WTC11 (cell line): ENCODE results near the gene SNPH. TPM values are rescaled to one million over a fixed set of nuclear protein-coding genes. Genes with fewer than 3 reads are reported as not detected.

Source experiments
- ATAC-seq: fragments of 200-7000 bp; cut with Tn5 transposase; 2 replicates; pipeline ENCODE4 v1.10.0; 2021; ENCODE audit warnings: mild to moderate bottlenecking, moderate library complexity
- CTCF ChIA-PET: fragments of 300-600 bp; sonication (Branson Sonifier 250); formaldehyde crosslinking; loops from one replicate; lab custom pipeline; 2021; ENCODE audit warnings: antibody characterized with exemption; lab: Charles Lee
- POLR2A ChIA-PET: fragments of 350-600 bp; sonication (Branson Sonifier 250); formaldehyde crosslinking; loops from one replicate; lab custom pipeline; 2021; ENCODE audit warnings: antibody characterized with exemption; lab: Charles Lee
- DNase-seq: peaks from one replicate; pipeline ENCODE4 v3.0.0; 2021; ENCODE audit warnings: low spot score
- H3K27ac Mint-ChIP-seq: 2 replicates; pipeline ENCODE4 v1.8.0; 2021; ENCODE audit warnings: mixed read lengths
- H3K27me3 Mint-ChIP-seq: 2 replicates; pipeline ENCODE4 v1.8.0; 2021; ENCODE audit warnings: low read depth, mild to moderate bottlenecking, moderate library complexity, mixed read lengths
- H3K36me3 Mint-ChIP-seq: 2 replicates; pipeline ENCODE4 v1.8.0; 2021; ENCODE audit warnings: mixed read lengths
- H3K4me1 Mint-ChIP-seq: 2 replicates; pipeline ENCODE4 v1.8.0; 2022; ENCODE audit warnings: mixed read lengths
- H3K4me3 Mint-ChIP-seq: 2 replicates; pipeline ENCODE4 v1.8.0; 2021; ENCODE audit warnings: mild to moderate bottlenecking, moderate library complexity, mixed read lengths
- H3K9me3 Mint-ChIP-seq: 2 replicates; pipeline ENCODE4 v1.8.0; 2021; ENCODE audit warnings: mixed read lengths
- CTCF ChIP-seq: fragments of 200-600 bp; IDR thresholded peaks from 2 replicates; pipeline ENCODE4 v1.8.0; 2022; ENCODE audit warnings: antibody characterized with exemption
- E2F4 ChIP-seq: sonication (generic); formaldehyde crosslinking; IDR thresholded peaks from 2 replicates; pipeline ENCODE4 v1.8.1; 2022; ENCODE audit warnings: low read depth, mild to moderate bottlenecking, moderate library complexity, missing genetic modification reagents, borderline replicate concordance
- E2F5 ChIP-seq: sonication (generic); formaldehyde crosslinking; IDR thresholded peaks from 2 replicates; pipeline ENCODE4 v1.8.1; 2022; ENCODE audit warnings: mild to moderate bottlenecking, moderate library complexity, missing genetic modification reagents
- EMX1 ChIP-seq: fragments of 250-450 bp; sonication (Bioruptor Pico); IDR thresholded peaks from 2 replicates; pipeline ENCODE4 v1.8.0; 2021; ENCODE audit warnings: mild to moderate bottlenecking
- FOXP1 ChIP-seq: sonication (generic); formaldehyde crosslinking; IDR thresholded peaks from 2 replicates; pipeline ENCODE4 v1.8.0; 2022; ENCODE audit warnings: missing genetic modification reagents, mild to moderate bottlenecking, moderate library complexity, borderline replicate concordance
- MLX ChIP-seq: sonication (generic); formaldehyde crosslinking; IDR thresholded peaks from 2 replicates; pipeline ENCODE4 v1.8.1; 2023; ENCODE audit warnings: mild to moderate bottlenecking, missing genetic modification reagents, moderate library complexity
- NFYB ChIP-seq: sonication (generic); formaldehyde crosslinking; conservative IDR thresholded peaks from 2 replicates; pipeline ENCODE4 v1.8.0; 2022; ENCODE audit warnings: low read depth, missing genetic modification reagents
- NR1H2 ChIP-seq: sonication (generic); formaldehyde crosslinking; IDR thresholded peaks from 2 replicates; pipeline ENCODE4 v1.9.0; 2021; ENCODE audit warnings: mild to moderate bottlenecking, moderate library complexity, missing genetic modification reagents
- NR2C2 ChIP-seq: sonication (generic); formaldehyde crosslinking; IDR thresholded peaks from 2 replicates; pipeline ENCODE4 v1.8.0; 2022; ENCODE audit warnings: mild to moderate bottlenecking, missing genetic modification reagents
- SMAD4 ChIP-seq: sonication (generic); formaldehyde crosslinking; IDR thresholded peaks from 2 replicates; pipeline ENCODE4 v1.8.0; 2022; ENCODE audit warnings: mild to moderate bottlenecking, missing genetic modification reagents
- SOX15 ChIP-seq: fragments of 250-450 bp; sonication (Bioruptor Pico); IDR thresholded peaks from 2 replicates; pipeline ENCODE4 v1.9.0; 2021; ENCODE audit warnings: mild to moderate bottlenecking
- SP1 ChIP-seq: sonication (generic); formaldehyde crosslinking; conservative IDR thresholded peaks from 2 replicates; pipeline ENCODE4 v1.8.1; 2022; ENCODE audit warnings: missing genetic modification reagents
- TP53 ChIP-seq: sonication (generic); formaldehyde crosslinking; IDR thresholded peaks from 2 replicates; pipeline ENCODE4 v1.8.1; 2023; ENCODE audit warnings: mild to moderate bottlenecking, missing genetic modification reagents
- ZNF219 ChIP-seq: sonication (generic); formaldehyde crosslinking; IDR thresholded peaks from 2 replicates; pipeline ENCODE4 v1.8.0; 2023; ENCODE audit warnings: missing genetic modification reagents, mild to moderate bottlenecking, borderline replicate concordance
- ZNF263 ChIP-seq: sonication (generic); formaldehyde crosslinking; IDR thresholded peaks from 2 replicates; pipeline ENCODE4 v1.8.1; 2022; ENCODE audit warnings: low read depth, mild to moderate bottlenecking, moderate library complexity, missing genetic modification reagents
- ZSCAN18 ChIP-seq: fragments of 250-450 bp; sonication (Bioruptor Pico); IDR thresholded peaks from 2 replicates; pipeline ENCODE4 v2.1.2; 2022; ENCODE audit warnings: mild to moderate bottlenecking, moderate library complexity
- total RNA-seq: library from RNA; stranded (reverse); gene quantifications from 3 replicates; pipeline ENCODE4 v1.2.3, GENCODE V29; 2021
- TF ChIP-seq, protein P1 (sequence below): sonication (generic); formaldehyde crosslinking; IDR thresholded peaks from 2 replicates; pipeline ENCODE4 v1.8.1; 2023; ENCODE audit warnings: mild to moderate bottlenecking, missing genetic modification reagents
- TF ChIP-seq, protein P2 (sequence below): fragments of 250-450 bp; sonication (Bioruptor Pico); IDR thresholded peaks from 2 replicates; pipeline ENCODE4 v1.9.0; 2021; ENCODE audit warnings: moderate library complexity, mild to moderate bottlenecking, inconsistent platforms, borderline replicate concordance
- TF ChIP-seq, protein P3 (sequence below): sonication (generic); formaldehyde crosslinking; IDR thresholded peaks from 2 replicates; pipeline ENCODE4 v1.8.0; 2022; ENCODE audit warnings: mild to moderate bottlenecking, missing genetic modification reagents
- TF ChIP-seq, protein P4 (sequence below): sonication (generic); formaldehyde crosslinking; IDR thresholded peaks from 2 replicates; pipeline ENCODE4 v1.8.0; 2022; ENCODE audit warnings: mild to moderate bottlenecking, missing genetic modification reagents

Gene SNPH
- total RNA-seq, 1 experiment from 2014 or later, result 3.5 TPM

- no peak overlapping the region for H3K27ac Mint-ChIP-seq
- ChIA-PET POLR2A (no interaction called here), CTCF (interaction anchor here (0.7 to 1.9 kb wide), 6 partner anchors 9 to 137 kb away, joined by 3 to 7 read pairs (median 4); partner anchors contain the start of gene RAD21L1)
- no peaks in the 10 kb centered on the region for H3K36me3 Mint-ChIP-seq
- DNase-seq, result peak; percentile 79
- no peaks in the 10 kb centered on the region for H3K9me3 Mint-ChIP-seq
- H3K4me1 Mint-ChIP-seq, result peaks cover 8% of the 10 kb centered on the region
- H3K27me3 Mint-ChIP-seq, result peaks cover 3% of the 10 kb centered on the region; the same call in 1 of the 2 replicates
- ATAC-seq, result peak; percentile 92
- no peak overlapping the region for H3K4me3 Mint-ChIP-seq
- TF ChIP-seq, protein P1, sequence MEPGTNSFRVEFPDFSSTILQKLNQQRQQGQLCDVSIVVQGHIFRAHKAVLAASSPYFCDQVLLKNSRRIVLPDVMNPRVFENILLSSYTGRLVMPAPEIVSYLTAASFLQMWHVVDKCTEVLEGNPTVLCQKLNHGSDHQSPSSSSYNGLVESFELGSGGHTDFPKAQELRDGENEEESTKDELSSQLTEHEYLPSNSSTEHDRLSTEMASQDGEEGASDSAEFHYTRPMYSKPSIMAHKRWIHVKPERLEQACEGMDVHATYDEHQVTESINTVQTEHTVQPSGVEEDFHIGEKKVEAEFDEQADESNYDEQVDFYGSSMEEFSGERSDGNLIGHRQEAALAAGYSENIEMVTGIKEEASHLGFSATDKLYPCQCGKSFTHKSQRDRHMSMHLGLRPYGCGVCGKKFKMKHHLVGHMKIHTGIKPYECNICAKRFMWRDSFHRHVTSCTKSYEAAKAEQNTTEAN (CRISPR knock-in tag), result no peak
- TF ChIP-seq, protein P2, sequence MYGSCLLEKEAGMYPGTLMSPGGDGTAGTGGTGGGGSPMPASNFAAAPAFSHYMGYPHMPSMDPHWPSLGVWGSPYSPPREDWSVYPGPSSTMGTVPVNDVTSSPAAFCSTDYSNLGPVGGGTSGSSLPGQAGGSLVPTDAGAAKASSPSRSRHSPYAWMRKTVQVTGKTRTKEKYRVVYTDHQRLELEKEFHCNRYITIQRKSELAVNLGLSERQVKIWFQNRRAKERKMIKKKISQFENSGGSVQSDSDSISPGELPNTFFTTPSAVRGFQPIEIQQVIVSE (CRISPR knock-in tag), result no peak
- TF ChIP-seq EMX1 (CRISPR knock-in tag) (no peak), MLX (CRISPR knock-in tag) (no peak), NR1H2 (CRISPR knock-in tag) (no peak), CTCF (peak; percentile 38), NFYB (no peak), E2F5 (CRISPR knock-in tag) (no peak)
Observed at GRCh38 chr20:1299522-1299921, 33.4 kb downstream of the SNPH start.

DNA sequence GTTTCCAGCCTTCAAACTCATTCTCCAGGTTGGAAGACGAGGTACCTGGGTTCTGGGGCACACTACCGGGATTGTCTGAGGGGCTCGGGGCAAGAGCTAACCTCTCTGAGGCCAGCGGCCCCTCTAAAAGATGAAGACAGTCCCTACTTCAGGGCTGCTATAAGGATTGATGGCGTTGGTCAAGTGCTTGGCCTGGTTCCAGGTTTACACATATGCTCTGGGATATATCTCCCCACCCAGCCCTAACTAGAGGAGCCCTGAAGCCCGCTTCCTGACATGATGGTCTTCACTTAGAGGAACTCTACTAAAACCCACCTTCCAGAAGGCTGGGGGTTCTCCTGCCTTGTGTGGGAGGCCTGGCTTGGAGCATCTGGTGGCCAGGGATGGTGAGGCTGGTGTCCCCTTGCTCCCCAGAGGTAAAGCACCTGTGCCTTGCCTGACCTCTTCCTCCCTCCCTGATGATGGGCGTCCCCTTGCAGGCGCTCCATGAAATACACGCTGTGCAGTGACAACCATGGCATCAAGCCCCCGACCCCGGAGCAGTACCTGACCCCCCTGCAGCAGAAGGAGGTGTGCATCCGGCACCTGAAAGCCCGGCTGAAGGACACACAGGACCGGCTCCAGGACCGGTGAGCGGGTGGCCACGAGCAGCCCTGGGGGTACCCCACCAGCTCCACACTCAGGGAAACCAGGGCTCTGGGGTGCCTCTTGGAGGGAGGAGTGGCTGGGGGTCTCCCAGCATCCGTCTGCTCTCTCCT lies 34.2 kb downstream of the SNPH start:
- H3K36me3 Mint-ChIP-seq, result no peaks in the 10 kb centered on the region
- H3K27ac Mint-ChIP-seq, result no peak overlapping the region
- ATAC-seq, result no peak
- ChIA-PET POLR2A (no interaction called here), CTCF (interaction anchor here (0.7 to 1.9 kb wide), 15 partner anchors 9 to 137 kb away, joined by 3 to 28 read pairs (median 4); partner anchors contain the start of gene SNPH)
- H3K4me1 Mint-ChIP-seq, result peaks cover 8% of the 10 kb centered on the region
- H3K9me3 Mint-ChIP-seq, result no peaks in the 10 kb centered on the region
- DNase-seq, result no peak
- no peak overlapping the region for H3K4me3 Mint-ChIP-seq
- H3K27me3 Mint-ChIP-seq, result peaks cover 3% of the 10 kb centered on the region; the same call in 1 of the 2 replicates
- TF ChIP-seq SOX15 (CRISPR knock-in tag) (no peak), FOXP1 (CRISPR knock-in tag) (no peak), SP1 (CRISPR knock-in tag) (no peak), SMAD4 (CRISPR knock-in tag) (no peak), ZSCAN18 (CRISPR knock-in tag) (no peak), ZNF219 (CRISPR knock-in tag) (no peak), E2F4 (CRISPR knock-in tag) (no peak), ZNF263 (CRISPR knock-in tag) (no peak), TP53 (CRISPR knock-in tag) (no peak), CTCF (no peak), NR2C2 (CRISPR knock-in tag) (no peak)
- TF ChIP-seq, protein P3, sequence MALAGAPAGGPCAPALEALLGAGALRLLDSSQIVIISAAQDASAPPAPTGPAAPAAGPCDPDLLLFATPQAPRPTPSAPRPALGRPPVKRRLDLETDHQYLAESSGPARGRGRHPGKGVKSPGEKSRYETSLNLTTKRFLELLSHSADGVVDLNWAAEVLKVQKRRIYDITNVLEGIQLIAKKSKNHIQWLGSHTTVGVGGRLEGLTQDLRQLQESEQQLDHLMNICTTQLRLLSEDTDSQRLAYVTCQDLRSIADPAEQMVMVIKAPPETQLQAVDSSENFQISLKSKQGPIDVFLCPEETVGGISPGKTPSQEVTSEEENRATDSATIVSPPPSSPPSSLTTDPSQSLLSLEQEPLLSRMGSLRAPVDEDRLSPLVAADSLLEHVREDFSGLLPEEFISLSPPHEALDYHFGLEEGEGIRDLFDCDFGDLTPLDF (CRISPR knock-in tag), result no peak
- TF ChIP-seq, protein P4, sequence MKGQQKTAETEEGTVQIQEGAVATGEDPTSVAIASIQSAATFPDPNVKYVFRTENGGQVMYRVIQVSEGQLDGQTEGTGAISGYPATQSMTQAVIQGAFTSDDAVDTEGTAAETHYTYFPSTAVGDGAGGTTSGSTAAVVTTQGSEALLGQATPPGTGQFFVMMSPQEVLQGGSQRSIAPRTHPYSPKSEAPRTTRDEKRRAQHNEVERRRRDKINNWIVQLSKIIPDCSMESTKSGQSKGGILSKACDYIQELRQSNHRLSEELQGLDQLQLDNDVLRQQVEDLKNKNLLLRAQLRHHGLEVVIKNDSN (CRISPR knock-in tag), result no peak
- TF ChIP-seq, protein P2 (CRISPR knock-in tag), result no peak
